NCI-H345 (cell line): ENCODE data around the gene HPRT1.
"Not testable (repeated sequence)": the region's sequence is repeated elsewhere in the genome, so short reads cannot be mapped to it uniquely, and the experiment has no call there.

Experiments
- DNase-seq: peaks from one replicate; lab custom pipeline; 2025; lab: John Stamatoyannopoulos, UW

The HPRT1 gene

GRCh38 chrX:134460005-134460861 is at the start of gene HPRT1:
Gene HPRT1 (plus strand): TSS chrX:134460165. CDS start chrX:134460312, 147 bp downstream.
- peak; percentile 80 for DNase-seq

- no peak for DNase-seq
Observed at GRCh38 chrX:134416087-134416486, 43.9 kb upstream of the HPRT1 start.

- DNase-seq, result no peak
Observed at GRCh38 chrX:134418317-134419113, 41.5 kb upstream of the HPRT1 start.

- no peak for DNase-seq
Observed at GRCh38 chrX:134419784-134420183, 40.2 kb upstream of the HPRT1 start.

GRCh38 chrX:134423606-134424005 is 36.4 kb upstream of the HPRT1 start:
- DNase-seq, result no peak

GRCh38 chrX:134426281-134426680 is 33.7 kb upstream of the HPRT1 start:
- no peak for DNase-seq

- no peak for DNase-seq
Observed at GRCh38 chrX:134431894-134432293, 28.1 kb upstream of the HPRT1 start.

GRCh38 chrX:134435894-134436293 is 24.1 kb upstream of the HPRT1 start:
- DNase-seq, result no peak

GRCh38 chrX:134443020-134443419 is 16.9 kb upstream of the HPRT1 start:
- DNase-seq, result no peak

- DNase-seq, result no peak
Observed at GRCh38 chrX:134443461-134443860, 16.5 kb upstream of the HPRT1 start.

- DNase-seq, result no peak
Observed at GRCh38 chrX:134444681-134445080, 15.3 kb upstream of the HPRT1 start.

GRCh38 chrX:134452596-134452995 is 7.4 kb upstream of the HPRT1 start:
- DNase-seq, result no peak

- no peak for DNase-seq
Observed at GRCh38 chrX:134453631-134454030, 6.3 kb upstream of the HPRT1 start.

- no peak for DNase-seq
Observed at GRCh38 chrX:134454506-134454905, 5.5 kb upstream of the HPRT1 start.

- no peak for DNase-seq
Observed at GRCh38 chrX:134457708-134458107, 2.3 kb upstream of the HPRT1 start.

GRCh38 chrX:134459683-134460004 is 321 bp upstream of the HPRT1 start:
- no peak for DNase-seq

GRCh38 chrX:134460862-134461220 is 876 bp downstream of the HPRT1 start:
- DNase-seq, result no peak

- DNase-seq, result no peak
Observed at GRCh38 chrX:134461437-134461836, 1.5 kb downstream of the HPRT1 start.

- DNase-seq, result no peak
Observed at GRCh38 chrX:134462927-134463326, 3.0 kb downstream of the HPRT1 start.

GRCh38 chrX:134464453-134464852 is 4.5 kb downstream of the HPRT1 start:
- not testable (repeated sequence) for DNase-seq

GRCh38 chrX:134469486-134469885 is 9.5 kb downstream of the HPRT1 start:
- no peak for DNase-seq

GRCh38 chrX:134470013-134470412 is 10.0 kb downstream of the HPRT1 start:
- DNase-seq, result no peak

- no peak for DNase-seq
Observed at GRCh38 chrX:134472041-134472440, 12.1 kb downstream of the HPRT1 start.
